Activated T-cell treated with anti-CD3 and anti-CD28 coated beads, Interleukin-2, amount 50 U/mL, for 1 hour (primary cell): ENCODE data around the gene SLC35F2.
A peak's percentile ranks its signal among the peaks of the same experiment; 100 is the strongest.
"Not testable (repeated sequence)": the region's sequence is repeated elsewhere in the genome, so short reads cannot be mapped to it uniquely, and the experiment has no call there.

Source experiments
- DNase-seq: peaks from one replicate; pipeline ENCODE4 v3.0.0-alpha.2; 2020

SLC35F2 gene

DNA sequence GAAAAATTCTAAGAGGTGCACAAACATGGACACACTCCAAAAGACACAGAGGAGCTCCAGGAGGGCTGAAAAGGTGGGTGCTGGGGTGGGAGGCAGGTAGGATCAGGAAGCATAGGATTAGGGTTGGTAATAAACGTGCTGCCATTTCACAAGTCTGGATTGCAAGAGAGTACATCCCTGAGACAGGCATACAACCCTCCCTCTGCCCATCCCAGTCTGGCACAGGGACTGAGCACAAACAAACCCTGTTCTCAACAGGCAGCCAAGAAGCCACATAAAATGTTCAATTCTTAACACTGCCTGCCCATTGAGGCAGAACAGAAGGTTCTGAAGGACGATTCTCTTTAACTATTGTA lies 18.5 kb downstream of the SLC35F2 start:
- no peak for DNase-seq

DNA sequence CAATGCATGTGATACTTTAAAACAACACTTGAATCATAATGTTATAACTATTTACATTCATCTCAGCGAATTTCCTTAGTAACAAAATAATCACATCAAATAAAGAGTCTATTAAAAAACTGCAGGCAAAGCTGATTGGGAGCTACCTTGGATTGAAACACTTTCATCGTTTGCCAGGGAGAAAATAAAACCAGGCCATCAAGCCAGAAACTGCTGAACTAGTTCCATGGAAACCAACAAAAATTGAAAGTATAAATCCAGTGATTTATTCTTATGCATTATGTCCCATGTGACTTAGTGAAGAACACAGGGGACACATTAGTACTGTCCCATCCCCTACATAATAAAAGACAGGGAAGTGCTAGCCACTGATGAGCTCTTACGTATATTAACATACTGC lies 21.7 kb downstream of the SLC35F2 start:
- DNase-seq, result no peak

DNA sequence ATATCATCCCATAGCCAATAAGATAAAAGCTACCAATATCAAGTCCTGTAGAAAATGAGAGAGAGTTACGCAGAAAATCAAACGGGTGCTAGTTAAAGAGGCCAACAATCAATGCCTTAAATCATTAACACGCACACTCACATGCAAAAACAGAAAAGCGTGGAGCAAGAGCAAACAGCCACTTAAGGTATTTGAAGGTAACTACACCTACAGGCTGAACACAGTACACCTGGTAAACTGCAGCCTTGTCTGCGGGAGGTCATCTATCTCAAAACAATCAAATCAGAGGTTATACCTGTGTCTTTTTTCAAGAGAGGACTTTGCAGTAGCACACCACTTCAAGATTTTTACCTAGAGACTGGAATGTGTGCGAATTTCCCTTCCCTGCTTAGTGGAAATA lies 23.6 kb downstream of the SLC35F2 start:
- no peak for DNase-seq

DNA sequence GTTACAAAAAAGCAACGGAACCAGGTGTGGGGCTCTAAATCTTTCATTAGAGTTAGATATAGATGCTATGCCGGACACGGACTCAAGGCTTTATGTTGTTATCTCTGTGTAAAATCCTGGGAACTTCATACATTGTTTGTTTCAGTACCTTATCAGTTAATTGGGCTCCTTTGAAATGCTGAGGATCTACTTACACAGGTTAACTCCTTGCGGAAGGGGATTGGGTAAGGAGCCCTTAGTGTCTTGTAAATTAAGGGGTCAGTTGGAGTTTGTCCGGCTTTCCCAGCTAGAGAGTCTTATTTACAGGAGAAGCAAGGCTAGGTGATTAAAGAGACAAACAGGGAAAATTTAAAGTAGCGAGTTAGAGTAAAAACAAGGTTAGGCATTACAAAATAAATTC lies 24.7 kb downstream of the SLC35F2 start:
- not testable (repeated sequence) for DNase-seq

DNA sequence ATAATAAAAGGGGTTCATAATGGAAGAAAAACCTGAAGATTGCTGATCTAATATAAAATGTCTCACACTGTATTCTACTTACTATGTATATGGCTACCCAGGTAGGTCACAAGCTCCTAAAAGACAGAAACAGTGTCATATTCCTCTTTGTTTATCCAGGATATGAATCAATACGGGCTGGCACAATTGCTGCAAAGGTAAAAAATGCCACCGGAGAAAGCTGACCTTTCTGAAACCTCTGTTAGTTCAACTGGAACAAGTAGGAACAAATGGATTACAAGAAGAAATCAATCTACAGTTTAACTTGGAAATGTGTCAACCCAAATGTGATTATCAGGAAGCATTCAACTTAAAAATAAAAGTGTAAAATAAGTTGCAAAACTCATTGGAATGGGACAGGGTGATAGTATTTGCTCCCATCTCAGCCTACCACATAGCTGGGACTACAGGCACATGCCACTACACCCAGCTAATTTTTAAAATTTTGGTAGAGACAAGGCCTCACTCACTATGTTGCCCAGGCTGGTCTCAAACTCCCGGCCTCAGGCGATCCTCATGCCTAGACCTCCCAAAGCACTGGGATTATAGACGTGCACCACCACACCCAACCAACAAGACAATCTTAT lies 27.6 kb downstream of the SLC35F2 start:
- DNase-seq, result no peak

DNA sequence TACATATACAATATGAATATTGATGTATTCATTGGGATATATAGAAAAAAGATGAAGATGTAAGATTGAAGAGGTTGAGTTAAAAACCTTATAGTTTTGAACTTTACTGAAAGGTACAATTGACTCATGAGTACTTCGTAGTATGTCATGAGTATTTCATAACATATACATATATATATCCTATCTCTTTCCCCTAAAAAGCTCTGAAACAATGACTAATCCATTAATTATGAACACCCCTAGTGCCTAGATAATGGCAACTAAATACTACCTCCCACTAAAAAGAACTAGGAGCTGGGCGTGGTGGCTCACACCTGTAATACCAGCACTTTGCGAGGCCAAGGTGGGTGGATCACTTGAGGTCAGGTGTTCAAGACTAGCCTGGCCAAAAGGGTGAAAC lies 31.5 kb downstream of the SLC35F2 start:
- no peak for DNase-seq

DNA sequence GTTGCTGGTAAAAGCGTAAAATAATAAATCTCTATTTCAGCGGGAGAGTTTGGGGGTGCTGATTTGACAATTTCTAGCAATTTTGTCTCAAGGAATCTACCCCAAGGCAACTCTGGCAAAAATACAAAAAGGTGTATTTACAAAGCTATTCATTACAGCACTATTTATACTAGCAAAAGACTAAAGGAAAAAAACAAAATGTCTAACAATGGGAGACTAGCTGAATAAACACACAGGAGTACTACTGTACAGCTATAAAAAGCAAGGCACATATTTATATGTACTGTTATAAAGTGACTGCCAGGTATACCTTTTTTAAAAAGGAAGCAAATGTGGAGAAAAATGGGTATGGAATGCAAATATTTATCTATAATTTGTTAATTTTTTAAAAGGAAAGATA lies 32.7 kb downstream of the SLC35F2 start:
- no peak for DNase-seq

DNA sequence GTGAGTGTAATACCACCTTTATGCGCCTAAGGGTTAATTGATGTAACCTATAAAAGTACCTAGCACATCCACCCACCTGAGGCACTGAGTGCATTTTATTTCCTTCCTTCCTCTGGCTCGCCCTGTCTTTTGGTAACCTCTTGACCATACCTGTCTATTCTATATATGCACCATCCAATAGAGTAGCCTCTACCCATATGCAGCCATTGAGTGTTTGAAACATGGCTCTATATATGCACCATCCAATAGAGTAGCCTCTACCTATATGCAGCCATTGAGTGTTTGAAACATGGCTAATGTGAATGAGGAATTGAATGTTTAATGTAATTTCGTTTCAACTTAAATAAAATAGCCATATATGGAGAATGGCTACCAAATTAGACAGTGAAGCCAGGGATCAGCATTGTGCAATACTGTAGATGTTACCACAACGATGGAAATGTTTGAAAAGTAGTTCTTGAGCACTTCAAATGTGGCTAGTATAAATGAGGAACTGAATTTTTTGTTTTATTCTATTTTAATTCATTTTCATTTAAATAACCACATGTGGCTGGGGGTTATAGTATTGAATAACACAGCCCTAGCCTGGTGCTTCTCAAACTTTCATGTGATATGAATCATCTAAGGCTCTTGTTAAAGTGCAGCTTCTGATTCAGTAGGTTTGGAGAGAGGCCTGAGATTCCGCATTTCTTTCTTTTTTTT lies 33.8 kb downstream of the SLC35F2 start:
- no peak for DNase-seq

DNA sequence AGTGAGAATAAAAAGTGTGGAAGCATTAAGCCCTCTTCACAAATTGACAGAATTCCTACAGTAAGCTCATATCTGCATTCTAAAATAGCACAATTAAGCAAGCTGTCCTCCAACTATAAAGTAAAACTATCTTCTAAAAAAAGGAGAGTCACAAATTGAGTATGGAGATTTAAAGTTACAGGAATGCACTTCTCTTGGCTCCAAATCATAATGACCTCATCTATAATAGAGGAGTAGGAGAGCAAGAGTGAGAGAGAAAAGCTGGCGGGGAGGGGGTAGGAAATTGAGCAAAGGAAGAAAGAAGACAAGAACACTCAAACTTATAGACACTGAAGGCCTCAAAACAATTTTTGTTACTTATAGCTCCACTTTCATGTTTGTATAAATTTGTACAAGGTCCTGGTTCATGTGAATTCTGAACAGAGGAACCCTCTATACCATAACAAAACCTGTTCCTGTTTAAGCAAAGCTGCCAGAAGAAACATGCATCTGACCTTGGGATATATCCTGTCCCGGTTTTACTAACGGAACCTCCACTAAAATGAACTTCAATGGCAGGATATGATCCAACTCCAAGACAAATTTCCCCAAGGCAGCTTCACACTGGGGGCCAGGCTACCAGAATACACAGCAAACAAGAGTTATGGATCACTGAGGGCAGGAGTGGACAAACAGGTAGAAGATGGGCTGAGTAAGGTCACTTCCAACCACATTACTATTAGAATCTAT lies 37.2 kb downstream of the SLC35F2 start:
- no peak for DNase-seq

DNA sequence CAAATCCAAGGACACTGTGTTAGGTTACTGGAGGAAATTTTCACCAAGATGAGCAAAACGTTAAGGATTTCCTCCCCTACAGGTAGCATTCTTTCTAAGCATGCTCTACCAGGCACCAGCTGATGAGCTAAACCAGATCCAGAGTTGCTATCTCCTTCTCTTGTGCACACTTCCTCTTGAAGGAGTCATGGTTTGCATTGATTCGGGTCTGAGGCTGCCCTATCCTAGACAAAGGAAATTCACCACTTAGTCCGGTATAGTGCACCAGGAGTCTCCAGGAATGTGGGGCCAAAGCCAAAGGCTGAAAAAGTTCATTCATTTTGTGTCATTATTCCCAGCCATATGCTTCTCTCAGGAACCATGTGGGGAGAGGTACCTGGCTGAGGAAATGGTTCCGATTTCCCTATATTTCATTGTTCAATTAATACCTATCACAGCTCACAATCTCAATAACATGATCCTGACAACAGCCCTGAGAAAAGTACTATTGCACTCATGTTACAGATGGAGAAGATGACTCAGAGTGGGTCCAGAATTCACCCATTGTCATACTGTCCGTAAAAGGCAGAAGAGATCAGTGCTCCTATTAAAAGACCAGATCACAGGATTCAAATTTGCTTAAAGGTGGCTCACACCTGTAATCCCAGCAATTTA lies 39.1 kb downstream of the SLC35F2 start:
- no peak for DNase-seq

DNA sequence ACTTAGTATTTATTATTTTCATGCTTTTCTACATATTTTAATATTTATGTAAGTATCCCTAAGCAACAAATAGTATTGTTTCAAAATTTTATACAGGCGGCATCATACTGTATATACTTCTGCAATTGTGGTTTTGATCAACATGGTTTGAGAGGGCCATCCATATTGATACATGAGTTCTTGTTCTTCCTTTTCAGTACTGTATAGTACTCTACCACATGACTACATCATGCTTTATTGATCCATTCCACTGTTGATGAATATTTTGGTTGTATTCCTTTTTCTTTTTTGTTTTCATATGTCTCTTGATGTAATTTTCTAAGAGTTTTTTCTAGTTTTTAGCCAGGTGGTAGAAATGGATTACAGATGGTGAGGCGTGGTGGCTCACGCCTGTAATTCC lies 40.1 kb downstream of the SLC35F2 start:
- no peak for DNase-seq

DNA sequence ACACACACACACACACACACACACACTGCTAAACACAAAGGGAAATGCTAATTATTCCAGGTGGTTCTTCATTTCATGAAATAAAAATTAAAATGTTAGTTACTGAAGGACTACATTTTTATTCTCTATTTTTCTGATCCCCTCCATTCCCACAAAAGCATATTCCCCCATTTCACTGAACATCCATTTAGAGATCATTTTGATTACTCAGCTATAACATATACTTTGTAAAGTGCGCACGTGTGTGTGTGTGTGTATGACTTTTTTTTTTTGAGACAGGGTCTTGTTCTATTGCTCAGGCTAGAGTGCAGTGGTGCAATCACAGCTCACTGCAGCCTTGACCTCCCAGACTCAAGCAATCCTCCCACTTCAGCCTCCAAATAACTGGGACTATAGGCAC lies 42.6 kb downstream of the SLC35F2 start:
- DNase-seq, result no peak

DNA sequence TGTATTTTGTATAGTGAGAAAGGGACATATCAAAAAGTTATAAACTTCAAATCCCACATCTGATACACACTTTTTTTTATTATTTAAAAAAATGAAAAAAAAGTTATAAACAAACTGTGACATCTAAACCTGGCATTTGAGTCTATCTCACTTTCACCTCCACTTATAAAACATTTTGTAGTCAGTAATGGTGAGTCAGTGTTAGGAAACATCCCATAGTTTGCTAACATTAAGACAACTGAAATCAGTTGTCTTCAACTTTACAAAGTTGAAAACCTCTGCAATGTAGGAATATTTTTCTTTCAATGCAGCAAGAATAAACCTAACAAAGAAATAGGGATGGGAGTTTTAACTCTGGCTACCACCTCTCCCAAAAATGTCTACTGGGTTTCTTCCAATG lies 47.7 kb downstream of the SLC35F2 start:
- DNase-seq, result no peak

DNA sequence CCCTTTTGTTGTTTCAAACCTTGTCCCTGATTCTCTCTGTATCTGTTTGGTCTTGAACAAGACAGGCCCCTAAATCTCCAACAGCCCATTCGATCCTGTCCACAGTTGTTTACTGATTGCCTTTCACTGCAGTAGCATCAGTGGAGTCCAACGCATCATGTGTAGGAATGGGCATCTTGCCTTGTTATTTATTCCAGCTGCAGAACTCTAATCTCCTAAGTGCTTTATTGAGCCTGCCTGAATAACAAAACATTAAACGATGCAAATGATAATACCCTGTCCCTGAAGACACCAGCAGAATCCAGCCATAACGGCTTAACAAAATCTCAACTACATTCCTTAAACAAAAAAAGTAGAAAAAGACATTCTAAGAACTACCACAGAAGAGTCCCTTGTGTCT lies 50.1 kb downstream of the SLC35F2 start:
- no peak for DNase-seq

DNA sequence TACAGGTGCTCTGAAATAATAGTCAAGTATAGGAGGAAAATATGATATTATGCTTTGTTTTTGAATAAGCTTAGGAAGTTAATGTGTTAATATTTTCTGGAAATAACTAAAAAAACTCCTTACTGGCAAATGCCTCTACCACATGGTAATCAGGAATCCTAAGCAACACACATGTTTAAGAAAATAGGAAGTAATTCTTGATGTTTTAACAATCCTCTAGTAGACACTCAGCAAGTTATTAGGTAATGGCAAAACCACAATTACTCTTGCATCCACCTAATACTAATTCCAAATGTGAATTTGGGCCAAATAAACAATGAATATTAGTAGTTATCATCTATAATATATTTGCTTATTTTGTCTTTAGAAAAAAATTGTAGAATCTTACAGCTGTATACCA lies 53.6 kb downstream of the SLC35F2 start:
- no peak for DNase-seq

DNA sequence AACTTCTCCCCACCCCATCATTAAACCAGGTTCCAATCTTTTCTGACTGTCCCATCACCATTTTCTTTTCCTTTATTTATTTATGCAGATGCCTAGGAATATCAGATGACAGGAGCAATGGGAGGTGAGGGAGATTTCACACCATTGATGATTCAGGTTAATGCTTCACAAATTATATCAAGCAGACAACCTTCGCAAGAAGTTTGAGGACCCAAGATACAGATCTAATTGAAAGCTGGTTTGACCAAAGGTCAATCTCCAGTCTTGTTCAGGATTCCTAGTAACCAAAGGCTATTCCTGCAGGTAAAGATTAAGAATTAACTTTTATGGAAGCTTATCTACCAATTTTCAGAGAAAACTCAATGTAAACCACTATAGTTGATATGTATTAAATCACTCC lies 54.4 kb downstream of the SLC35F2 start:
- DNase-seq, result no peak

DNA sequence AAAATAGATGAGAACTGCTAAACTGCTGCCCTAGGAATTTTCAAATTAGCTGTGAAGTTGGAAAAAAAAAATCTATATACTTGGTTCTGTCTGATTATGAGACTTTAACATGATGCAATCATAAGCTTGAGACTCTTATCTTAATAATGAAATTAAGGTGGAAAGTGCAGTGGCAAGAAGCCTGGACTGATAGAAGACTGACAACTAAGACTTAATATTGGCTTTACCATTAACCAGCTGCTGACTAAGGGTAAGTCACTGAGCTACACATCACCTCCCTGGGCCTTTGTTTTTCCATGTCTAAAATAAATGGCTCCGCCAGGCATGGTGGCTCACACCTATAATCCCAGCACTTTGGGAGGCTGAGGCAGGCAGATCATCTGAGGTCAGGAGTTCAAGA lies 56.9 kb downstream of the SLC35F2 start:
- no peak for DNase-seq

DNA sequence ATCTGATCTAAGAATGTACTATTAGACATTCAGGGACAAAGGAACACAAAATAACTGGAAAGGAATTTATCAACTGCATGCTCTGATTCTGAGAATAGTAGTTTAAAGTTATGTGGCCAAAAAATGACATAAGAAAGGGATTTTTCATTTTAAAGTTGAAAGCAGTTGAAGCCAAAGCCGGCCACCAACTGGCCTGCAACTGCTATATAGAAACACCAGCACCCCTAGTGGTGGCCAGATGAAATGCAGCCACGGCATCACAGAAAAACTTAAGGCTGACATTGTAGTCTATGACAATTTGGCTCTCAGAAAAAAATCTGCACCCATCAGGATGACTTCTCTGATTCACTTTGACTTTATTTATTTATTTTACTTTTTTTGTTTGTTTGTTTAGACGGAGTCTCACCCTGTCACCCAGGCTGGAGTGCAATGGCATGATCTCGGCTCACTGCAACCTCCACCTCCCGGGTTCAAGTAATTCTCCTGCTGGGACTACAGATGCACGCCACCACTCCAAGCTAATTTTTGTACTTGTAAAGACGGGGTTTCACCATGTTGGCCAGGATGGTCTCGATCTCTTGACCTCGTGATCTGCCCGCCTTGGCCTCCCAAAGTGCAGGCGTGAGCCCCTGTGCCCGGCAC lies 59.2 kb downstream of the SLC35F2 start:
- peak; percentile 55 for DNase-seq

DNA sequence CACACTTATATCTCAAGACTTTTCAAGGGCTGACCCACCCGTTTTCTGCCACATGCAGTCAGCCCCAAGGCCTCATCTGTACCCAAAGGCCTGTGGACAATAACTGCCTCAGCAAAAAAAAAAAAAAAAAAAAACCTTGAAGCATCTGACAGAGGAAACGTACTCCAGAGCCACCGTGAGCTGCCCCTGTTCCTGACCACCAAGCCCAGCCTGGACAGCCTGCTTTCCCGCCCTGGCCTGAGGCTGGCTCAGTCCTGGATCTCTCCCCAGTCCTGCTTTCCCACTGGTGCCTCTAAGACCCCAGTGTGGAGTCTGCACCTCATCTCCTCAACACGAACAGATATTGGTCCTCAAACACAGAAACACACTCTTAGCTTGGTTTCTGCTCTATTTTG lies 66.5 kb downstream of the SLC35F2 start:
- no peak for DNase-seq

DNA sequence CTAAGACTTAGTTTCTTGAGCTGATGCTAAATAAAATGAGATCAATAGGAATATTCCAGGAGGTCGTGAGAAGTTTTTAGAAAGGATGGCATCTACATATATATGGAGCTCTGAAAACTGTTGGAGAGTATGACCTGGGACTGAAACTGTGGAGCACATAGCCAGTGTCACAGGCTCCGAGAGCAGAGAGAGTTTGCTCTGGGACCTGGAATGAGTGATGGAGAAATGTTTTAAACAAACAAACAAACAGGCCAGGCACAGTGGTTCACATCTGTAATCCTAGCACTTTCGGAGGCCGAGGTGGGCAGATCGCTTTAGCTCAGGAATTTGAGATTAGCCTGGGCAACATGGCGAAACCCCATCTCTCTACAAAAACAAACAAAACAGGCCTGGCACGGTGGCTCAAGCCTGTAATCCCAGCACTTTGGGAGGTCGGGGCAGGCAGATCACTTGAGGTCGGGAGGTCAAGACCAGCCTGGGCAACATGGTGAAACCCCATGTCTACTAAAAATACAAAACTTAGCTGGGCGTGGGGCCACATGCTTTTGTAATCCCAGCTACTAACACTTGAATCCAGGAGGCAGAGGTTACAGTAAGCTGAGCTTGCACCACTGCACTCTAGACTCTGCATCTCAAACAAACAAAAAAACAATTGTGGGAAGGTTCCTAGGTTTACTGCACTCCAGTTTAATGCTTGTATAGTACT lies 67.1 kb downstream of the SLC35F2 start:
- no peak for DNase-seq

DNA sequence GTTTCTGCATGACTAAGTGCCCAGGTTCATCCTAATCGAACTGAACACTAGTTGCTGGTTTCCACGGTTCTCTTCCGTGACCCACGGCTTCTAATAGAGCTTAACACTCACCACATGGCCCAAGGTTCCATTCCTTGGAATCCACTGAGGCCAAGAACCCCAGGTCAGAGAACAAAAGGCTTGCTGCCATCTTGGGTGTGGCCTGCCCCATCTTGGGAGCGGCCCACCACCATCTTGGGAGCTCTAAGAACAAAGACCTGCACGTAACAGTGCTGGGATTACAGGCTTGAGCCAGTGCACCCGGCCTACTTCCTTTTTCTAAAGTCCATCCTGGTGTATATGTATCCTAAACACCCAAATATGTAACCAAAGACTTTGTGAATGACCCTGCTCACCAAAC lies 68.8 kb downstream of the SLC35F2 start:
- DNase-seq, result no peak

DNA sequence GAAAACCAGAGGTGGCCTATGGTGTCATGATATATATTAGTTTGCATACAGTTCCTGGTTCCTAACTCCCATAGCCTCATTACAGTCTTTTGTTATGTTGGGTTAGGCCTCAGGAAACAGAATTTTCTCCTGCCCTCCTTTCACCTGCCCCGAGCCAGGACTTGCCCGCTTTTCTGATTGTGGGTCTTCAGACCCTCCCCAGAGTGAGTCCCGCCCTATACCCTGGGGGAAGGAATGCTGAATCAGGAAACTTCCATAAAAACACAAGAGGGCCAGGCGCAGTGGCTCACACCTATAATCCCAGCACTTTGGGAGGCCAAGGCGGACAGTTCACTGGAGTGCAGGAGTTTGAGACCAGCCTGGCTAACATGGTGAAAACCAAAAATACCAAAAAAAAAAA lies 70.9 kb downstream of the SLC35F2 start:
- no peak for DNase-seq

DNA sequence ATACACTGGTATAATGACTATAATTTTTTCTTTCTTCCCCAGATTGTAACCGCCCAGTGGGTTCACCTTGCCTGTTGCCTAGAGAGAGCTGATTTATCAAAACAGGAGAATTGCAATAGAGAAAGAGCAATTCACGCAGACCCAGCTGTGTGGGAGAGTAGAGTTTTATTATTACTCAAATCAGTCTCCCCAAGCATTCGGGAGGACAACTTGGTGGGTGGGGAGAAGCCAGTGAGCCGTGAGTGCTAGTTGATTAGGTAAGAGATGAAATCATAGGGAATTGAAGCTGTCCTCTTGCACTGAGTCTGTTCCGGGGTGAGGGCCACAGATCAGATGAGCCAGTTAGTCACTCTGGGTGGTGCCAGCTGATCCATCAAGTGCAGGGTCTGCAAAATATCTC lies 73.2 kb downstream of the SLC35F2 start:
- no peak for DNase-seq
